HG02798 (cell line): ENCODE results near the gene RNASE1.
"Not testable (repeated sequence)": the region's sequence is repeated elsewhere in the genome, so short reads cannot be mapped to it uniquely, and the experiment has no call there.

Experiments
- ATAC-seq: cut with Tn5 transposase; IDR thresholded peaks from one replicate; pipeline ENCODE4 v1.9.1; 2021; ENCODE audit warnings: mild to moderate bottlenecking; ENCODE audit not compliant: unreplicated experiment, poor library complexity

The RNASE1 gene

DNA sequence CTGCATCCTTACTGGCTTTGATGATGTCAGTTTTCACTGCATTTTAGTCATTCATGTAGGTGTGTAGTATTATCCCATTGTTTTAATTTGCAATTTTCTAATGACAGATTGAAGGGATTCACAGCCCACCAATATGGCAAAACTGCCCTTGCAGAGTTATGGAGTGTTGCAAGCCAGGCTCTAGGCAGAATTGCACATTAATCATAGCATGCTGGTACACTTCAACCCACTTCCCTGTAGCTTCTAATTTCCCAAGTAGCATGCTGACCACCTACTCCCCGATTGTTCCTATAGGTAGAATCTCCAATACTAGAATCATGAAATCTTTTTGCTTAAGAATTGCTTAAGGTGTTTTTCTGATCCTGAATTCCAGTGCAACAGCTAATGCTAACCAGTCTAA lies 26.7 kb downstream of the RNASE1 start:
- no peak for ATAC-seq

DNA sequence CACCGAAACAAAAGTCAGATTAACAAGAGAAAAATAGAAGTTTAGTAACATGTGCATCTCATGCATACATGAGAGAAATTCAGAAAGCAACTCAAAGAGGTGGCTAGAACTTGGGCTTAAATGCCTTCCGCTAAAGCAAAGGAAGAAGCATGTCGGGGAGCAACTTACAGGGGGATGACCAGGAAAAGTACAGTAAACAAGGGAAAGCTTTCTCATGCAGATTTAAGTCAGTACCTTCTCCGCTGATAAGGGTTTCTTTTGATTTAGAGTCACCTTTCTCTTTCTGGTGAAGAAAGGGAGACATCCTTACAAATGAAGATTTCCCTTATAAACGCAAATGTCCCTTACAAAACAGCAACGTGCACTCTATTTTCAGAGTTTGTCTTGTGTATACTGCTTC lies 27.6 kb downstream of the RNASE1 start:
- no peak for ATAC-seq

DNA sequence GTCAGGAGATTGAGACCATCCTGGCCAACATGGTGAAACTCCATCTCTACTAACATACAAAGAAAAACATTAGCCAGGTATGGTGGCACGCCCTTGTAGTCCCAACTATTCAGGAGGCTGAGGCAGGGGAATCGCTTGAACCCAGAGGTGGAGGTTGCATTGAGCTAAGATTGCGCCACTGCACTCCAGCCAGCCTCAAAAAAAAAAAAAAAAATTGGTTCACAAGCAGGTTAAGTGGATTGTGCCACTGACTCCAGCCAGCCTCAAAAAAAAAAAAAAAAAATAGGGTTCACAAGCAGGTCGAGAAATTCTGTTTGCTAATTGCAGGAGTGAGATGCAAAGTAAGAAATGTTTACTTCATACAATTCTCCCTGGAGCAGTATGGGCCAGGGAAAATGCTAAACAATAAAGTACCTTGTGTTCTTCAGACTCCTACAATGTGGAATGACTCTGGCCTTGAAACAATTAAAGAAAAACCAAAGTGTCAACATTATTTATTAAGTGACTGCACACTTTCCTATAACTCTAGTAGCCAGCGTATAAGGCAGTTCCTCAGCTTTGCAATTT lies 28.3 kb downstream of the RNASE1 start:
- no peak for ATAC-seq

DNA sequence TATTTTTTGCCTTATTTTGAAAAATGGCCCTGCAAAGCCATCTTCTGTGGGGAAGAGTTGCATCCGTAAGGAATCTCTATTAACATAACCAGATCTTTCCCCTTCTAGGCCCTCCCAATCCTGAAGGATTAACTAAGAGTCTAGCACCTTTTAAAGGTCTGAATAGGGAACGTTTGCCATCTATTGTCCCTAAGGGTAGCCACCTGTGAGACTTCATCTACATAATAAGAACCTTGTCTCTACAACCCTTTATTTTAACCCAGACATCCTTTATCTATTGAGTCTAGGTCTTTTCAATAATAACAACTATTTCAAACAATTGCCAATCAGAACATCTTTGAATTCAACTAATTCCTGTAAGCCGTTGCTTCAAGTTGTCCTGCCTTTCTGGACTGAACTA lies 30.0 kb downstream of the RNASE1 start:
- no peak for ATAC-seq

DNA sequence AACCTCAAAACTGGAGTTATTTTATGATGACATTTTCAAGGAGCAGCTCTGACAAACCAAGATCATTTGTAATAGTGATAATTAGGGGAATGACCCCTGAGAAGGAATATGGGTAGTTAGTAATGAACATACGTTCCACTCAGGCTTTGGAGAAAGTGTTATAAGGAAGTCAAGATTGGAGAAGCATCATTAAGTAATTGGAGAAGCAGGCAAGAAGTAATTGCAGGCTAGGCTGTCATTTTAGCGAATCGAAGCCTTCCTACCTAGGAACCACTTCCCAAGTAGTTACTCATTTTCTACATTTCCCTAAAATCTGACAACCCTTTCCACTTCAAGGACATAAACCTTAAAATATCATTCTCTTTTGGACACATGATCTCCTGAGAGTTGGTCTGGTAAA lies 33.2 kb downstream of the RNASE1 start:
- no peak for ATAC-seq

DNA sequence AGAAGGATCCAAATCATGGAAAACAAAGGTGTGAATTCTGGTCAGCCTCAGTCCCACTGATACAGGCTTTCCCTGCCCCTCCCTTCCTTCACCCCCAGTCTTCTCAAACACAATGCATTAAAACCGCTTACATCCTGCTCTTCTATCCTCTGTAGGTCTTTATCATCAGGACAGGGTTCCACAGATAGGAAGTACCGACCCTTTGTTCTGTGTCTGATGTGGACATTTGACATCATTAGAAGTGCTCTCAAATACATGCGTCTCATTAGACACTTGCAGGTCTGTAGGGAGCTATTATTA lies 34.1 kb downstream of the RNASE1 start:
- ATAC-seq = no peak

DNA sequence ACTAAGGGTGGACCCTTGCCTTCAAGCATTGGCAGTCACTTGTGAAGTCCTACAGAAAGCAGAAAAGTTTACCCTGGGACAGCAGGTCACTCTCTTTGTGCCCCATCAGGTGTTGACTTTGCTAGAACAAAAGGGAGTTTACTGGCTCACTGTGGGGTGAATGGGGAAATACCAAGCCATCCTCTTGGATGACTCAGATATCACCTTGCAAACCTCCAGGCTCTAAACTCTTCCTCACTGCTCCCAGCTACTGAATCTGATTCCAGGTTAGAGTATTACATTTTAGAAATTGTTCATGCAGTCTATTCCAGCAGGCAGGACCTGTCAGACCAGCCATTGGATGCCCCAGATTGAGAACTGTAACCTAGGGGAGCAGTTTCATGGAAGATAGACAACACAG lies 41.7 kb downstream of the RNASE1 start:
- no peak for ATAC-seq

DNA sequence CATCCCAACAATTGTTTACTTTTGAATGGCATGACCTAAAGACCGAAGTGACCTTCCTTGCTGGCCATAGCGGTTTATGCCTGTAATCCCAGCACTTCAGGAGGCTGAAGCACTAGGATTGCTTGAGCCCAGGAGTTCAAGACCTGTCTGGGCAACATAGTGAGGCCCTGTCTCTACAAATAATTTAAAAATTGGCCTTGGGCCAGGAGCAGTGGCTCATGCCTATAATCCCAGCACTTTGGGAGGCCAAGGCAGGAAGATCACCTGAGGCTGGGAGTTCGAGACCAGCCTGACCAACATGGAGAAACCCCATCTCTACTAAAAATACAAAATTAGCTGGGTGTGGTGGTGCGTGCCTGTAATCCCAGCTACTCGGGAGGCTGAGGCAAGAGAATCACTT lies 43.2 kb downstream of the RNASE1 start:
- ATAC-seq = not testable (repeated sequence)

DNA sequence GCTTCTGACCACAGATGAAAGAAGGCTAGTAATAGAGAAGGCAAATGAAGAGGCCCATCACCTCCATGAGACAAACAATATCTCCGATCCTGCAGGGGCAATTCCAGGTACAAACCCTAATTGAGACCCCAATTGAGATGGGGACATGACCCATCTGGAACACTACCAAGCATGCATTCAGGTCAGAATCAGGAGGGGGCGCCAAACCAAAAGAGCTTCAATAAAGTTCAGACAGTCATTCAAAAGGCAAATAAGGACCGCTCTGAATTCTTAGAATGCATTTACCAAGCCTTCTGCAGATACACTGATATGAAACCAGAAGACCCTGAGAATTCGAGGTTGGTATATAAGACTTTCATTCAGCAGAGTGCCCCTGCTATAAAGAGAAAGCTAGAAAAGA lies 44.7 kb downstream of the RNASE1 start:
- no peak for ATAC-seq

DNA sequence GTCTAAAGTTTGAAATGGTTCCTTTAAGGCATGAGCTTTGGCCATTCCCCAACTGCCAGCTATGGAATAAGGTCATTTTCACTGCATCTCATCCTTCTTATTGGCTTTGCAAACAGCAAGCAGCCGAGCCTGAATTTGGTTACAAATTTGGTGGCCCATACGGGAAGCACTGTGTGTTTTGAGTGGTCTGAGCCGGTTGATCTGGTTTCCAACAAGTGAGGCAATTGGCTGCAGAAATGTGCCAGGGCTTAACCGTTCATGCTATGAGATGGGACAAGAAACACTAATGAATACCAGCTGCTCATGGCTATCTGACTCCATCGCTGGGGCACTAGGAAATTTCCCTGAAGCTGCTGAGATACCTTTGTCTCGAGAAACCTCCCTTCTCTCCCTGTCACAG lies 47.6 kb downstream of the RNASE1 start:
- ATAC-seq = no peak

DNA sequence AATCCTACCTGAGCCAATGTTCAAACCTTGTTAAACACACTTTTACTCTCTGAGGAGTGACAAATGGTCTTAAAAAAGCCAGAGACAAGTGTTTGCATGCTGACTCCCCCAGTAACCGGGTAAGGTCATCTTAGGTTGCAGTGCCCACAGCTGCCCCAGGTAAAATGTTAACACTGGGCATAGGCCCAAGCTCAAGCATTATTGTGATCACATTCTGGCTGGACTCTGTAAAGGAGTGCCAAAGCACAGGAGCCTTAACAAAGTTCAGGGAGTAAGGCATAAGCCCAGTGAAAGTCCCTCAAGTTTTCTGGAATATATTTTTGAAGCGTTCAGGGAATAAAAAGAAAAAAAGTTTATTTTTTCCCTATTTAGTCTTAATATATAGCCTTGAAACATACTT lies 48.3 kb downstream of the RNASE1 start:
- no peak for ATAC-seq

DNA sequence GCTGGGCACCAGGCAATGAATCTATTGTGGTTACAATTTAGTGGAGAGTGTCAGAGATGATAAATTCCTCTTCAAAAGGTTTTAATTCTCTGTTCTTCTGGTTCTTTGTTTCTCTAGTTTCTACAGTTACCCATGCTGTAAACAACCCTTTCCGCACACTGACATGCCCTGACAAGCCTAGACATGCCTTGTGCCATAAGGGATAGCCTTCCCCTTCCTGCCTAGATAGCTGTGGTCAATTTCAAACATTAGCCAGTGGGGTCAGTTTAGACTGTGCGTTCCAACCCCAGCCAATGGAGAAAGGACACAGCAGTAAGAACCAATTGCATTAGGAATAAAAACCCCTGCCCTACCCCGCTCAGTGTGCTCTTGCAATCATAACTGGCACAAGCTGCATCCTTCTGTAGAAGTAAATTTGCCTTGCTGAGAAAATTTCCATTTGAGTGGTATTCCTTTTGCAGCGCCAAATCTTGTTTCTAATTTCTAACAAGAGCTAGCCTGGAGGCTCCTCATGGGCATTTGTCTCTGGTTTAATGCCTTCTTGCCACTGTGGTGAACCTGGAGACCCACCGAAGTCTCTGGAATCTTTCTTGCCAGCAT lies 50.6 kb downstream of the RNASE1 start:
- ATAC-seq = no peak
